DMS153 (cell line): Measurements from ENCODE around the gene TRANK1.
"Not testable (repeated sequence)": the region's sequence is repeated elsewhere in the genome, so short reads cannot be mapped to it uniquely, and the experiment has no call there.

Experiments used
- DNase-seq: peaks from one replicate; lab custom pipeline; 2025; lab: John Stamatoyannopoulos, UW

The TRANK1 gene

DNA sequence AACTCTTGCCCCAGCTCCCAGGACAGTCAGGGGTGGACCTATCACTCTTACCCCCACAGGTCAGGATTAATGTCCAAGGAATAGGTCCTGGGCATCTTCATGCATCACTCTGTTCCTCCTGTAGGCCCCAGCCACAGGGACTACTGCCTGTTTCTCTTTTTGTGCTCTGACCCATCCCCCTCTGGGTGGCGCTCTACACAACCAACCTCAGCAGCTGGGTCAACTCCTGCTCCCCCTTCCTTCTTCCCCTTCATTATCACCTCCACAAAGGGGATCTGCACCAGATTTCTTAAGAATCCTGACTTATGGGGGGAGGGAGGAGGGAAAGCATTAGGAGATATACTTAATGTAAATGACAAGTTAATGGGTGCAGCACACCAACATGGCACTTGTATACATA, 12.2 kb upstream of the TRANK1 start:
- no peak for DNase-seq

DNA sequence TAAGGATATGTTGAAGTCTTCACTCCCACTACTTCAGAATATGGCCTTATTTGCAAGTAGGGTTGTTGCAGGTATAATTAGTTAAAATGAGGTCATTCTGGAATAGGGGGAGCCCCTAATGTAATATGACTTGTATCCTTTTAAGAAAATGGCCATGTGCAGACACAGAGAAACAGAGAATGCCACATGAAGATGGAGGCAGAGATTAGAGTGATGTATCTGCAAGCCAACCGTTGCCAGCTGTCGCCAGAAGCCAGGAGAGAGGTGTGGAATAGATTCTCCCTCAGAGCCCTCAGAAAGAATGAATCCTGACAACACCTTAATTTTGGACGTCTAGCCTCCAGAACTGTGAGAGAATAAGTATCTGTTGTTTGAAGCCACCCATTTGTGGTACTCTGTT, 11.3 kb upstream of the TRANK1 start:
- DNase-seq = no peak

DNA sequence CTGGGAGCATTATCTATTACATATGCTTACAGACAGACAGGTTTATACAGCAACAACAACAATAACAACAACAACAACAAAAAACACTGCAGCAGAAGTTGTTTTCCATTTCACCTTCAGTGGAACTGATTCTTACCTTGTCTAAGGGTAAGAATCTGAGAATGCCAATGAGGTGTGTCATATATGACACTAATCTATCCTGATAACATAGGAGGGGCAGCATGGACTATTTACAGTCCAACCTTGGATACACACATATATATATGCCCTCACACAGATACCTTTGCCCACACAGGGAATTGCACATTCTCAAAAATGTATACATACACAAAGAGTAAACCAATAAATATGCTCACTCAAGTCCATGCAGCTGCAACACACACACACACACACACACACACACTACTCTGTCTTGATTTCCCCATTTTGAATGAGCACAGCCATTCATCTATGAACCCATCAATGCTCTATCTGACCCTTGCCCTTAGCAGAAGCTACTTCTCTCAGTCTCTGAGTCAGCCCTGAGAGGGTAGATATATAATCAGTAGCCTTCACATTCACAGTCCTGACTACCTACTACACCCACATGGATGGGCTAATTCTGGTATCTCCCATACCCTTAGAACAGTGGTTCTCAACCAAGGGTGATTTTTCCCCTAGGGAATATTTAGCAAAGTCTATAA, 9.7 kb upstream of the TRANK1 start:
- no peak for DNase-seq

DNA sequence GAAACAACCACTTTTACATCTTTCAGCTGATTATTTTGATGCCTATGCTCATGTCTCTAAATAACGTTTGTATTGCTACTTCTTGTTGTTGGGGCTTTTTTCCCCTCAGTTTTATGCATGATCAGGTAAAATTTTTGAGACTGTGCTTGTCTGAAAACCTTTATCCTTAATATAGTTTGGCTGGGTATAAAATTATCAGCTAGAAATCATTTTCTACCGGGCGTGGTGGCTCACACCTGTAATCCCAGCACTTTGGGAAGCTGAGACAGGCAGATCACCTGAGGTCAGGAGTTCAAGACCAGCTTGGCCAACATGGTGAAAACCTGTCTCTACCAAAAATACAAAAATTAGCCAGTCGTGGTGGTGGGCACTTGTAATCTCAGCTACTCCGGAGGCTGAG, 3.0 kb upstream of the TRANK1 start:
- DNase-seq = not testable (repeated sequence)

DNA sequence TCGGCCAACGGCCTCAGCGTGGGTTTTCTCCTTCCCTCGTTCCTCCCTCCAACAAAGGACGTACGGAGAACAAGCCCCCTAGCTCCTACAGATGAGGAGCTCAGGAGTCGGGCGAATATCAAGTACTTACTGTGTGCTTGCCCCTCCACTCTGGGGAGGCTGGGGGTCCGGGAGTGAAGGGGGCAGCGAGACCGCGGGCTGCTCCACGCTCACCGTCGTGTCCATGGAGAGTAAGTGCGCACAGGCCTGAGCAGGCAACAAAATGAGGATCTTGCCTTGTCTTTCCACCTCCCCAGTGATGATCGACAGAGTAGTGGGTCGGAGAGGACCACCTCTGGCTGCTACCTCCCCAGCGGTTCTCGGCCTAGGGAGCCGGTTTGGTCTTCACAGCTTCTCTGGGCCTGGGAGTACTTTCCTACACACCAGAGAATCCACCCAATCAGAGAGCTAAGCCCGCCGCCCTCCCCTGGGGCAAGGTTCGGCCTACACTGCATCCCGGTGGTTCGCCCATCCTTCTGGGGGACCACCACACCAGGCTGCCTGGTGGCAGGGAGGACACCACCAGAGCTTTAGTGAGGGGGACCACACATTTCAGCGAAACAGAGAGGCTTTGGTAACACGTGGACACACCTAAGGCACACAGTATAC, 603 bp upstream of the TRANK1 start:
- DNase-seq = no peak

DNA sequence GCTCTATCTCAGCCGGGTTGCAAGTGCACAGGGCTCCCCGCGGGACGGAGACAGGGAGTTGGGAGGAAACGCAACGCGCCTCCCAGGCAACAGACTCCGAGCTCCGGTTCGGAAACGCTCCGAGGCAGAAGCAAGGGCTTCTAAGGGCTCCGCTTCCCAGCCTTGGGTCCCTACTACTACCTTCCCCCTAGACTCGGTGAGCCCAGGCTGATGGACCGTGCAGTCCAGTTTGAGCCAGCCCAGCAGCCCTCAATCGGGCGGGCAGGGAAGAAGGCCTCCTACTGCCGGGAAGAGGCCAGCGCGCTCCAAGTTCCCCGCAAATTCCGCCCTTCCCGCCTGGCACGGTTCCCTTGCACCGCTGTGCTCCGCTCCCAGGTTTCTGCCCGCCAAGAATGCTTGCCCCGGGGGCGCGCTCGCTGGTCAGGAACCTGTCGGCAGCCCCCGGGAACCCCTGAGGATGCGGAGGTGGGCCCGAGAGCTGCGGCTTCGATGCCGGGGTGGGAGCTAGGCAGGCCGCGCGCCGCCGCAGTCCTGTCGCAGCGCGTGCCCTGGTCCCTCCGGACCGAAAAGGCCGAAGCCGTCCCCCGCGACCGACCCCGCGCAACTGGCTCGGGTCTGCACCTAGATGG, 728 bp downstream of the TRANK1 start:
- peak; percentile 7 for DNase-seq

DNA sequence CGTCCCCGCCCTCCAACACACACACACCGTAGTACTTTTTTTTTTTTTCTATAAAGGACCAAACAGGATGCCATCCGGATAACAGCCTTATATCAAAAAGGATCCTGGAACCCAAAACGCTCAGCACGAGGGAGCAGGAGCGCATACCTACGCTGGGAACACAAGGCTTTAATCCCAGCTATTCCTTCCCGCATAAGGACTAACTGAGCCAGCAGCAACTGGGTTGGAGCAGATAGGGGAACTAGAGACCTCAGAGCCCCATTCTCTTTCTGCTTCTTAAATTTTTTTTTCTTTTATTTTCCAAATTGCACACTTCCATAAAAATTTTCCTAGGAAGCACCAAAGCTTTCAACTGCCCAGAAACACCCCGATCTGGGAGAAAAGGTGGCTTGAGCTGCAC, 1.3 kb downstream of the TRANK1 start:
- DNase-seq = no peak

DNA sequence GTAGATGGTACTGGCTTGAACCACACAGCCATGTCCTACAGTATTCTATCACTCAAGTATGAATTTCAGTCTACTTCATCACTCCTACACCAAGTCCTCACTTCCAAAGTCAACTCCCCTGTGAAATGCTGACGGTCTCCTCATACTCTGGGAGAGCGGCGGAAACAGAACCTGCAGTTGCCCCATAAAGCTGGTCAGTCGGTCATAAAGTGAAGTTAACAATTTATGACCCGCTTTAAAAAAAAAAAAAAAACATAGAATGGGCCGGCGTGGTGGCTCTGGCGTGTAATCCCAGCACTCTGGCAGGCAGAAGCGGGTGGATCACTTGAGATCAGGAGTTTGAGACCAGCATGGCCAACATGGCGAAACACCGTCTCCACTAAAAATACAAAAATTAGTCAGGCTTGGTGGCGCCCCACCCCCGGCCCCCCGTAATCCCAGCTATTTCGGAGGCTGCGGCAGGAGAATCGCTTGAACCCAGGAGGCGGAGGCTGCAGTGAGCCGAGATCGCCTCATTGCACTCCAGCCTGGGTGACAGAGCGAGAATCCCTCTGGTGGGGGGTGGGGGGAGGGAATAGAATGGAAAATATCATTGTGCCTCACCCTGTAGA, 2.1 kb downstream of the TRANK1 start:
- no peak for DNase-seq

DNA sequence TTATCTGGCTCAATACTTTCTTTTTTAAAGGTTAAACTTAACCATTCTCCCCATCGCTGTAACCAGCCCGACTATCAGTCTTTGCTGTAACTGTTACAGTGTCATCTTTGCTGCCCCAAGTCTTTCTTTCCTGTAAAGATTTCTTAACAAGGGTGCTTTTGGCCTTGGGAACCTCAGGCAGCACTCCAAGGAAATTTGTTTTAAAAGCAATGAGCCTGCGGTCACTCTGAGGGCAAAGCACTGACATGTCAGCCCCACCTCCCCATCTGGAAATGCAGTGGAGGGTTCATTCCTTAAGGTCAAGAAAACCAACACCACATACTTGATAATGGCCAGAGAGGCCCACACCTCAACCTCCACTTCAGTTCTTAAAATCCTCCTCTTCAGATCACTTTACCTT, 3.2 kb downstream of the TRANK1 start:
- DNase-seq = no peak

DNA sequence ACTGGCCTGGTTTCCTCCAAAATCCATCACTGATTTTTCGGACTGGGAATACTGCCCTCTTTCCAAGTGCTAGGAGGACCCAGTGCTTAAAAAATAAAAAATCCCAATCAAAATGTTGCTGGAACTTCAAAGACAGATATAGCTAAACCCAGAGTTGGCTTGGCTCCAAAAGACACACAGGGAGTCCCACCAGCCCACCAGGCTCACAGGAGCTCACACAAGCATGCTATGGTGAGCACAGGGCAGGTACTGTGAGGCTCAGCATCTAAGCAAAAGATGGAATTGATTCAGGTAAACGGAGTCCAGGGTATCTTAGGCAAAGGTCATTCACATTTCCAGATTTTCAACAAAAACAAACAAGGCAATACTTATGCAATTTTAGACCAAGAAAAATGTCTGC, 3.7 kb downstream of the TRANK1 start:
- no peak for DNase-seq

DNA sequence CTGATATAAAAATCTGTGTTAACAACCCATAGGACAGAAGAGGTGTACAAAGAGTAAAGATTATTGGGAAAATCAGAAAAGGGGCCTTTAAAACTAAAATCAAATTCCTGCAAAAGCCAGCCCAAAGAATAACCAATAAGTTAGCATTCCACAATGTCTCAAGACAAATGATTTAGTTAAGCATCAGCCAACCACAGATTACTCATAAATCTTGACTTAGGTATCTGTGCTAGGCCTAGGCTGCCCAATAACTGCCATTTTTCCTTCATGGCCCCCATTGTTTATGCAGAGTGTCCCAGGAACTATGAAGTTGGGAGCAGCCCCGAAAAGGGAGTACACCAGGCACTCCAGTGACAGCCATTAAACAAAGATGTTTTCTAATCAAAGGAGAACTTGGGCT, 7.4 kb downstream of the TRANK1 start:
- DNase-seq = no peak

DNA sequence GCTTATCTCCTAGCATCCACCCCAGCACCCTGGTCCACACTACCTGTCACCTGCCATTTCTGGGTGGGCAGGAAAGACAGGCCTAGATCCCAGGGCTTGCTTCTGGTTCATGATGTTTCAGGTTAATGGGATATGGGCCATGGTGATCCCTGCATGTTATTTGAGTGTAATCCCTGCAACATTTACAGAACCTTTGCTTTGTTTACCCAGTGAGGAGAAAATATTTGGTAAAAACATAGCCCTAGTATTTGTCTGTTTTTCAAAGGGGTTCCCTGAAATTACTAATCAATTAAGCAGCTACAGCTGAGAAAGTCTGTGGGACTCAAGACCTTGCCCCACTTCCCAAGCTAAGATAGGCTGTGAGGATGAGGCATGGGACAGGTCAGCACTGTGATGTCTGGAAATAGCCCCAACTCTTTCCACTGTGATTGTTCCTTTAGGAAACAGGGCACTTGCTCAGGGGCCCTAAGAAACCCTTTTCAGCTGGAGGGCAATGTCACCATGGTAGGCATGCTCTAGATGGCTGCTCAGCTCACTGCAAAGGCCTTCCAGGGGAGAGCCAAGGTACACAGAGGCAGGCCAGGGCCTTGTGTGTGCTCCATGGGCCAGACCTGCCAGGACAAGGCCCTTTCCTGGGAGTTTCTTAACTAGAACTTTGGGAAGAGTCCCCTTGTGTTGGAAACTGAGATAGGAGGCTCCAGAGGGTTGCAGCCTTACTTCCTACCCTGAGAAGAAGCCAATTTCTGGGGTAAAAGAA, 11.1 kb downstream of the TRANK1 start:
- no peak for DNase-seq

DNA sequence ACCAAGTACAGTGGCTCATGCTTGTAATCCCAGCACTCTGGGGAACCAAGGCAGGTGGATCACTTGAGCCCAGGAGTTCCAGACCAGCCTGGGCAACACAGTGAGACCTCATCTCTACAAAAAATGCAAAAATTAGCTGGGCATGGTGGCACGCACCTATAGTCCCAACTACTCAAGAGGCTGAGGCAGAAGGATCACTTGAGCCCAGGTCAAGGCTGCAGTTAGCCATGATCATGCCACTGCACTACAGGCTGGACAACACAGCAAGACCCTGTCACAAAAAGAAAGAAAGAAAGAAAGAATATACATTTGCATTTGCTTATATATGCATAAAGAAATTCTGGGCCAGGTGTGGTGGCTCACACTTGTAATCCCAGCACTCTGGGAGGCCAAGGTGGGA, 13.4 kb downstream of the TRANK1 start:
- DNase-seq = not testable (repeated sequence)

DNA sequence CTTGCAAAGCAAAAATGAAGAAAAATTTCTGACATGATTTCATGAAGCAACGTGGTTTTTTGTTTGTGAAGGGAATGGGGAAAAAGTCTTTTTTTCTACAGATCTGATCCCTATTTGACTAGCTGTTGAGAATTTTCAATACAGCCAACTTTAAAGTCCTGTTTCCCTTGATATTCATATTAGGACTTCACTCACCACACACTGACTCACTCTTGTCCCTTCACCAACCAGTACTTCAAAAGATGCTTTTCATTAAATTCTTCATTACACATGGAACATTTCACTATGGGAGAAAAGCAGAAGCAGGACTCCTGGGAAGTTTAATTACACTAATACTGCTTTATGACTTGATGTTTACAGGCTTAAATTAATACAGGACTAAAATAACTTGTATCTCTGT, 16.6 kb downstream of the TRANK1 start:
- DNase-seq = no peak

DNA sequence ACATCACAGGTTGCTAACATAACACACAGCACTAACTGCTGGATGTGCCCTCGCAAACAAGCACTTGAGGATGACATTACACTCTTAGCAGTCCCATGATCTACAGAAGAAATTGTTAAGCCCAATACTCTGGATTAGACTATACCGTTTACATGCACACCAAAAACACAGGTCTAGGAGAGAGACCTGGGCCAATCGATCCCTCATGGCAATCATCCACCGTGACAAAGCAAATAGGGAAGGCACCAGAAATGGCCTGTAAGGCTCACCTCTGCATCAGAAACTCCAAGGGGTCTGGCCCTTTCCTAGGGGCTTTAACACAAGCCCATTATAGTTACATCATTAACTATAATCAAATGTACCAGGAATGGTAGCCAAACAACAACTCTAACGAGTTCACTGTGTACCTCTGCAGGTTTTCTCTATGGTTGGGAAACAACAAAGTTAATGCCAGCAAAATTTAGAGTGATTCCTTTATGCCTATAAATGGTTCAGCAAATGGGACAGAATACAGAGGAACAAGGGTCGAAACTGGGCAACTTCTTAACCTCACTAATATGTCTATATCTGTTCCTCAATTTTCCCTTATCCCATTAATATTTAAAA, 18.5 kb downstream of the TRANK1 start:
- no peak for DNase-seq

DNA sequence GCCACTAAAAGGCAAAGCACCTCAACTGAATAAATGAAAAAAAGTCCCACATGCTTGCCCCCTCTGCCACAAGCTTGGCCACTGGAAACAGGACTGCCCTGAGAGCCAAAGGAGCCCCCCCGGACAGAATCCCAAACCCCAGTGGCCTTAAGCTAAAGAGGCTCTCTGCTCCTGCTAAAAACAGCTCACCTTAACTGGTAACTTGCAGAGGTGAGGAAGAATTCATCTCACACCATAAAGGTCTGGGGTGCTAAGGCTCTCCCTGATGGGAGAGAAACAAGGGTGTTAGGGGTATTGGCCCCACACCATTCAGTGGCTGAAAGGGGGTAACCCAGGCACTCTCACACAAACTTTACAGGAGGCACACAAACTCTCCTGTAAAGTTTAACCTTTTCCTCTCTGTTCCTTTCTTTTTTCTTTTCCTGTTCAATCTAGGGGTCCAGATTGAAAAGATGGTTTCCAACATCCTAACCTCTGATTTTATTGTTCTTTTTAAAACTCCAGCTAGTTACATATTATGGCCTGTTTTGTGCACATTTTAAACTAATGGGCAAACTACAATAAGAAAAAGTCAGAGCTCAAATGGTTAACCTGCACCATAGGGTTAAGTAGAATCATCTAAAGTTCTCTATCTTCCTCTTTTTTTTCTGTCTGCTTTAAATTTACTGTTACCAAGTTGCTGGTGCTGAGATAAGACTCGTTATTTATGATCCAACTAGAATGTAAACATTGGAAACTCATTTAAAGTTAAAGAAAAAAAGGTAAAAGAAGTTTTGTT, 19.9 kb downstream of the TRANK1 start:
- no peak for DNase-seq

DNA sequence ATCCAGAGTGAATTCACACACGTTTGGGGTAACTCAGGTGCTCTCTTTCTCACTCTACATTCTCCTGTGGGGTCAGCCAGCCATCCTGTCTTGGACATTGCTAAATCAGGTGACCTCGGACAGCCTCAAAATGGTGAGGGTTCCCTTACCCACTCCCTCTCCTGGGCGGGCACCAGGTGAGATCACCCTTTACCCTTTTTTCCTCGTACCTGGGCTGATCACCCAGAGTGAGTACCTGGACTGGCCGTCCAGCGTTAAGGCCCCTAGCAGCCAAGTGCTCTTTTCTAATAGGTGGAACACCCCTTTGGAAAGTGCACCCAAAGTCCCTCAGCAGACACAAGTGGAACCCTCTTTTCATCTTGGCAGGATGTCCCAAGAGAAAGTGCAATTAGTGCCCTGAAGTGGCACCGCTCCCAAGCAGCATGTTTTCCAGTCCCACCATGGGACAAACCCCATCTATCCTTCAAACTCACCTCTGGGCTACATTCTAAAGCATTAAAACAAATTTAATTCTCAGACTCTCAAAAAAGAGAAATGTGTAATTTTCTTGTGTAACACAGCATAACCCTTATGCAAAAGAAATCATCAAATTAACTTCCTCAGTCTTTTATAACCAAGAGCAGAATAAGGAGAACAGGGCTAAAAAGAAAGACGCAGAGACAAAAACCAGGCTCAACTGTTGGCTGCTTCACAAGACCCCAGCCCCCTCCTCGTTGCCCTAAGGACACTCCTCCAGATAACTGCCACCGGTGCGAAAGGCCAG, 20.7 kb downstream of the TRANK1 start:
- DNase-seq = no peak

DNA sequence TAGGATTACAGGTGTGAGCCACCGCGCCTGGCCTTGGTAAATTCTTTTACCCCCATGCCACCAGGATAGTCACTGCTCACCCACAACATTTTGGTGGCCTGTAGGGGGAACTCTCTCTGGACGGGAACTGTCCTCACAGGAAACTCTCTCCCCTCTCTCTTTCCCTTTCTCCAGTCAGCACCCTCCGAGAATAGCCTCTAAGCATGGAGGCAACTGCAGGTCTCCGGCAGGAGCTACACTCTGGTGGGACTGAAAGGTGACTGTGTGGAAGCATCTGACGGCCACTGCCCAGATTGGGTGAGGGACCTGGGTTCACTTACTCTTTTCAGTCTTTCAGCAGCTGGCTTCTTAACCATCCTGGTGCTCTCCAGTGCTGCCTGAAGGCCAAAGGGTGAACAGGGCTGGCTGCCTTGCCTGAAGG, 21.3 kb downstream of the TRANK1 start:
- no peak for DNase-seq

DNA sequence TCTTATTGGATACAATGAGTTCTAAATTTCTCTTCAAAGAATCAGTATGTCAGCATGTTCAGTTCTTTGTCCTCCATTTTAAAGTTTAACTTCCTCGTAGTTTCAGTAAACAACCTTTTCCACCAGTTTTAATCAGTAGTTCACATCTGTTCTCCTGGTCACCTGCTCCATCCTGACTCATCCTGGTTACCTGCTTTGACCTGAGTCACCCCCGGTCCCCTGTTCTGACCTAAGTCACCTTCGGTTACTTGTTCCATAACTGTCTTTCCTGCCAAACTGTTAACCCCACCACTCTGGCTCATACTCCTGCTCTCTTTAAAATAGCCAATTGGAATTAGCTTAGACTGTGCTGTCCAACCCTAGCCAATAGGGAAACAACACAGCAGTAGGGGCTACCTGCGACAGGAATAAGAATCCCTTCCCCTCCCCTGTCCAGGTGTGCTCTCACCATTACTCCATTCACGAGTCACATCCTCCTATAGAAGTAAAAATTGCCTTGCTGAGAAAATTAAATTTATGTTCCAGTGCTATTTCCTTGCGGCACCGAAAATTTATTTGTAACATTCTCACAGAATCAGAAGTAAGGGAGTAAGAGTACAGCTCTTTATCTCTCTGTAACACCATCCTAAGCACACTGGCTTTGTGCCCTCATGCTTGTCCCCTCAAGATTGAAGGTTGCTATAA, 23.8 kb downstream of the TRANK1 start:
- DNase-seq = no peak
